ENCODE data around the gene DUOX1.

Gene DUOX1

GRCh38 chr15:45121706-45122417 is 7.9 kb upstream of the DUOX1 start:
- Histone ChIP-seq H3K9me2 (replicated peaks; ENCODE audit: insufficient read depth, low read length) (no peaks in the 10 kb centered on the region), H3K27ac (ENCODE audit: low read depth, low read length) (no peak overlapping the region), H3K4me3 (ENCODE audit: insufficient read depth, low read length, poor library complexity, severe bottlenecking) (no peak overlapping the region), H3K79me2 (ENCODE audit: insufficient read depth, low read length) (no peaks in the 10 kb centered on the region), H3K36me3 (ENCODE audit: low read length) (no peaks in the 10 kb centered on the region), H2AFZ (ENCODE audit: low read depth, low read length, severe bottlenecking) (no peak overlapping the region), H3F3A (ENCODE audit: insufficient read depth) (no peaks in the 10 kb centered on the region), H3K9me3 (ENCODE audit: insufficient read depth, low read length) (no peaks in the 10 kb centered on the region), H3K9ac (ENCODE audit: low read length) (no peak overlapping the region), H3K27me3 (ENCODE audit: low read length) (no peaks in the 10 kb centered on the region), H3K4me2 (ENCODE audit: low read depth, low read length, poor library complexity, severe bottlenecking) (no peak overlapping the region), H4K20me1 (ENCODE audit: low read depth, low read length) (no peaks in the 10 kb centered on the region; the same call in 1 of the 2 replicates)
- TF ChIP-seq EZH2phosphoT487 (conservative IDR thresholded peaks at IDR 0.05; ENCODE audit: low read length) = no peak
- no peak for TF ChIP-seq CTCF (IDR thresholded peaks at IDR 0.05; ENCODE audit: insufficient read depth, low read length, poor library complexity, severe bottlenecking)

GRCh38 chr15:45122719-45123118 is 7.1 kb upstream of the DUOX1 start:
- no peaks in the 10 kb centered on the region; the same call in 1 of the 2 replicates for H4K20me1 ChIP-seq (ENCODE audit: low read depth, low read length)
- no peaks in the 10 kb centered on the region for H3K9me2 ChIP-seq (replicated peaks; ENCODE audit: insufficient read depth, low read length)
- H3K27ac ChIP-seq (ENCODE audit: low read depth, low read length) = no peak overlapping the region
- H3K79me2 ChIP-seq (ENCODE audit: insufficient read depth, low read length) = no peaks in the 10 kb centered on the region
- H3K36me3 ChIP-seq (ENCODE audit: low read length) = no peaks in the 10 kb centered on the region
- TF ChIP-seq CTCF (IDR thresholded peaks at IDR 0.05; ENCODE audit: insufficient read depth, low read length, poor library complexity, severe bottlenecking) = no peak
- TF ChIP-seq EZH2phosphoT487 (conservative IDR thresholded peaks at IDR 0.05; ENCODE audit: low read length) = no peak
- no peaks in the 10 kb centered on the region for H3K27me3 ChIP-seq (ENCODE audit: low read length)
- no peaks in the 10 kb centered on the region for H3F3A ChIP-seq (ENCODE audit: insufficient read depth)
- no peak overlapping the region for H3K4me3 ChIP-seq (ENCODE audit: insufficient read depth, low read length, poor library complexity, severe bottlenecking)
- H2AFZ ChIP-seq (ENCODE audit: low read depth, low read length, severe bottlenecking) = no peak overlapping the region
- H3K9me3 ChIP-seq (ENCODE audit: insufficient read depth, low read length) = no peaks in the 10 kb centered on the region
- no peak overlapping the region for H3K9ac ChIP-seq (ENCODE audit: low read length)
- no peak overlapping the region for H3K4me2 ChIP-seq (ENCODE audit: low read depth, low read length, poor library complexity, severe bottlenecking)

- no peaks in the 10 kb centered on the region for H3K27me3 ChIP-seq (ENCODE audit: low read length)
- no peak overlapping the region for H3K4me2 ChIP-seq (ENCODE audit: low read depth, low read length, poor library complexity, severe bottlenecking)
- H3K4me3 ChIP-seq (ENCODE audit: insufficient read depth, low read length, poor library complexity, severe bottlenecking) = no peak overlapping the region
- H2AFZ ChIP-seq (ENCODE audit: low read depth, low read length, severe bottlenecking) = no peak overlapping the region
- no peaks in the 10 kb centered on the region for H3K36me3 ChIP-seq (ENCODE audit: low read length)
- no peaks in the 10 kb centered on the region for H3K79me2 ChIP-seq (ENCODE audit: insufficient read depth, low read length)
- H3K9me2 ChIP-seq (replicated peaks; ENCODE audit: insufficient read depth, low read length) = no peaks in the 10 kb centered on the region
- H4K20me1 ChIP-seq (ENCODE audit: low read depth, low read length) = no peaks in the 10 kb centered on the region; the same call in 1 of the 2 replicates
- no peaks in the 10 kb centered on the region for H3K9me3 ChIP-seq (ENCODE audit: insufficient read depth, low read length)
- no peaks in the 10 kb centered on the region for H3F3A ChIP-seq (ENCODE audit: insufficient read depth)
- H3K9ac ChIP-seq (ENCODE audit: low read length) = no peak overlapping the region
- TF ChIP-seq CTCF (IDR thresholded peaks at IDR 0.05; ENCODE audit: insufficient read depth, low read length, poor library complexity, severe bottlenecking) (no peak), EZH2phosphoT487 (conservative IDR thresholded peaks at IDR 0.05; ENCODE audit: low read length) (no peak)
- H3K27ac ChIP-seq (ENCODE audit: low read depth, low read length) = no peak overlapping the region
These were observed 6.4 kb upstream of the DUOX1 start for GRCh38 chr15:45123397-45123796.

Measured in SU-DHL-6 (cell line).